ENCODE data around the gene G2E3. TPM values are rescaled to one million over a fixed set of nuclear protein-coding genes. Genes with fewer than 3 reads are reported as not detected.

Gene G2E3
- total and polyA plus RNA-seq, 2 of the 4 experiments (the other 2 are of a cell fraction): 9.6 to 19.4 TPM

GRCh38 chr14:30573226-30573814 lies 14.4 kb downstream of the G2E3 start:
- H3K4me3 ChIP-seq (ENCODE audit: insufficient read depth, low read depth, low read length): no peak overlapping the region
- H3K4me1 ChIP-seq (ENCODE audit: control insufficient read depth, insufficient read depth, low read length): peaks cover 8% of the 10 kb centered on the region
- H2AFZ ChIP-seq (replicated peaks; ENCODE audit: low read length, poor library complexity): no peak overlapping the region
- H3K9ac ChIP-seq (ENCODE audit: low read depth, low read length): no peak overlapping the region
- no peak overlapping the region for H2BK15ac ChIP-seq (ENCODE audit: low read depth, low read length)
- no peak overlapping the region for H2BK120ac ChIP-seq (ENCODE audit: low read depth, low read length)
- no peak overlapping the region for H2AK9ac ChIP-seq (replicated peaks; ENCODE audit: low read depth, low read length, poor library complexity)
- H3K14ac ChIP-seq (replicated peaks; ENCODE audit: low read depth, low read length): peak overlapping the region; percentile 68; the same call in 1 of the 2 replicates
- H3K36me3 ChIP-seq (ENCODE audit: control insufficient read depth, insufficient read depth, low read length): no peaks in the 10 kb centered on the region
- H3K4ac ChIP-seq (ENCODE audit: low read depth, low read length): 0 out of 2 replicates have a peak overlapping the region, but pooled peaks have one; percentile 34
- H3K23ac ChIP-seq (ENCODE audit: low read depth, low read length): no peak overlapping the region
- peaks cover 14% of the 10 kb centered on the region for H3K9me1 ChIP-seq (ENCODE audit: insufficient read depth, low read length)
- ChIA-PET CTCF (interaction anchor here (0.5 kb wide), 1 partner anchor 30 kb away, joined by 4 read pairs; no protein-coding TSS in a partner anchor), POLR2A (ENCODE audit: unreplicated experiment) (no interaction called here)
- 0 out of 2 replicates have a peak overlapping the region, but pooled peaks have one; percentile 34 for H2BK20ac ChIP-seq (ENCODE audit: low read depth, low read length)
- DNase-seq: peak; percentile 70
- H3K4me2 ChIP-seq (ENCODE audit: low read depth, low read length): no peak overlapping the region
- no peaks in the 10 kb centered on the region for H3K9me3 ChIP-seq (ENCODE audit: control insufficient read depth, insufficient read depth, low read length)
- no peak overlapping the region for H4K91ac ChIP-seq (ENCODE audit: insufficient read depth, low read depth, low read length)
- H3K79me1 ChIP-seq (ENCODE audit: low read depth in 1 of 2, low read length in 2 of 2): peaks cover 5 to 47% of the 10 kb centered on the region in 2 experiments; a peak in 3 of 4 replicates
- TF ChIP-seq SMC3 (IDR thresholded peaks at IDR 0.05; ENCODE audit: low read depth, low read length) (no peak), FOS (IDR thresholded peaks at IDR 0.05; ENCODE audit: low read depth, low read length) (no peak), ELK1 (IDR thresholded peaks at IDR 0.05; ENCODE audit: borderline replicate concordance, low read depth, low read length) (no peak), RAD21 (IDR thresholded peaks at IDR 0.05; ENCODE audit: low read length) (no peak), CHD1 (IDR thresholded peaks at IDR 0.05; ENCODE audit: low read depth, low read length) (no peak), NFE2L2 (IDR thresholded peaks at IDR 0.05; ENCODE audit: low read depth, low read length) (no peak), MXI1 (IDR thresholded peaks at IDR 0.05; ENCODE audit: borderline replicate concordance, low read depth, low read length) (no peak), POLR2A (IDR thresholded peaks at IDR 0.05; ENCODE audit: low read depth, low read length) (no peak), USF2 (IDR thresholded peaks at IDR 0.05; ENCODE audit: low read depth, low read length) (no peak), RFX5 (IDR thresholded peaks at IDR 0.05; ENCODE audit: low read depth, low read length) (no peak), CTCF (conservative IDR thresholded peaks at IDR 0.05; ENCODE audit: low read depth, low read length) (no peak), RCOR1 (IDR thresholded peaks at IDR 0.05; ENCODE audit: insufficient replicate concordance, low read length) (no peak)
- BruUV-seq (replicated peaks): no TSS peak
- 94% methylated on average over 3 of the region's 5 CpGs; no CpG with 5 or more reads in 1 of the 2 experiments for WGBS, 2 experiments (ENCODE audit: extremely low coverage in 2 of 2, insufficient read length in 1 of 2)
- peak overlapping the region; percentile 82; the same call in 1 of the 2 replicates for H3K18ac ChIP-seq (ENCODE audit: low read depth, low read length)
- intact Hi-C loops (cut with micrococcal nuclease): no loop called here
- no peak overlapping the region for H3K56ac ChIP-seq (ENCODE audit: extremely low read depth, insufficient read depth, low read length)
- H3K27me3 ChIP-seq (ENCODE audit: control insufficient read depth, insufficient read depth, low read length): no peaks in the 10 kb centered on the region
- H4K5ac ChIP-seq (ENCODE audit: low read depth, low read length): no peak overlapping the region; the same call in 1 of the 2 replicates
- in situ Hi-C loops (cut with MboI; ENCODE audit: low sequenced_read_pairs): no loop called here
- dilution Hi-C loops (cut with HindIII; ENCODE audit: low sequenced_read_pairs, unreplicated experiment): no loop called here
- peak overlapping the region; percentile 1; the same call in 1 of the 2 replicates for H2AK5ac ChIP-seq (ENCODE audit: low read depth, low read length)
- H4K20me1 ChIP-seq (ENCODE audit: insufficient read depth, low read length): peaks cover 36% of the 10 kb centered on the region
- H2BK5ac ChIP-seq (ENCODE audit: low read depth, low read length, poor library complexity, severe bottlenecking): peak overlapping the region; percentile 42
- H3K27ac ChIP-seq (ENCODE audit: insufficient read depth, low read length): peak overlapping the region; percentile 5; the same call in 1 of the 2 replicates
- no peak overlapping the region; a peak in 1 of 4 replicates for H4K8ac ChIP-seq (ENCODE audit: low read depth in 2 of 2, low read length in 2 of 2)
- no peak for ATAC-seq (ENCODE audit: low read depth)

Measured in IMR-90 (cell line).